Measurements from ENCODE around the gene LTB4R2.

LTB4R2 gene

GRCh38 chr14:24296341-24297157 is 13.4 kb upstream of the LTB4R2 start (continued):
- no peak for TF ChIP-seq TCF7L2 (IDR thresholded peaks at IDR 0.05; ENCODE audit: borderline replicate concordance, low read depth, low read length)
- no peak for TF ChIP-seq ZSCAN30 (tag by site-specific recombination; IDR thresholded peaks at IDR 0.05)
- TF ChIP-seq OVOL3 (tag by site-specific recombination; IDR thresholded peaks at IDR 0.05), result no peak
- no peak for TF ChIP-seq HIC1 (tag by site-specific recombination; IDR thresholded peaks at IDR 0.05)
- peak; percentile 74 for TF ChIP-seq ZNF654 (tag by site-specific recombination; IDR thresholded peaks at IDR 0.05; ENCODE audit: low read depth)
- TF ChIP-seq ZNF837 (tag by site-specific recombination; IDR thresholded peaks at IDR 0.05), result no peak
- TF ChIP-seq SALL2 (tag by site-specific recombination; IDR thresholded peaks at IDR 0.05; ENCODE audit: borderline replicate concordance), result no peak
- TF ChIP-seq ZBTB17 (tag by site-specific recombination; IDR thresholded peaks at IDR 0.05), result peak; percentile 63
- peak; percentile 59; the same call in 1 of the 2 replicates for TF ChIP-seq GLIS1 (tag by site-specific recombination; IDR thresholded peaks at IDR 0.05)
- TF ChIP-seq ZBTB20 (tag by site-specific recombination; IDR thresholded peaks at IDR 0.05), result peak; percentile 30; the same call in 1 of the 2 replicates
- no peak; the same call in 1 of the 2 replicates for TF ChIP-seq ZNF449 (tag by site-specific recombination; IDR thresholded peaks at IDR 0.05)
- TF ChIP-seq SCRT2 (tag by site-specific recombination; IDR thresholded peaks at IDR 0.05), result 0 out of 2 replicates have a peak, but pooled peaks have one; percentile 12
- no peak for TF ChIP-seq ZNF843 (tag by site-specific recombination; IDR thresholded peaks at IDR 0.05)
- TF ChIP-seq ZNF324 (tag by site-specific recombination; IDR thresholded peaks at IDR 0.05), result no peak
- no peak for TF ChIP-seq SETDB1 (IDR thresholded peaks at IDR 0.05; ENCODE audit: insufficient read length, low read length)
- TF ChIP-seq ZNF398 (tag by site-specific recombination; IDR thresholded peaks at IDR 0.05), result no peak
- peak; percentile 71 for TF ChIP-seq ZBTB21 (tag by site-specific recombination; IDR thresholded peaks at IDR 0.05)
- no peak for TF ChIP-seq ZNF416 (tag by site-specific recombination; IDR thresholded peaks at IDR 0.05)
- TF ChIP-seq ZNF571 (tag by site-specific recombination; IDR thresholded peaks at IDR 0.05), result no peak
- TF ChIP-seq ATF2 (tag by site-specific recombination; IDR thresholded peaks at IDR 0.05; ENCODE audit: low read depth), result no peak
- TF ChIP-seq KLF9 (tag by site-specific recombination; IDR thresholded peaks at IDR 0.05; ENCODE audit: low read depth), result no peak
- TF ChIP-seq ZNF138 (tag by site-specific recombination; IDR thresholded peaks at IDR 0.05; ENCODE audit: borderline replicate concordance), result no peak
- TF ChIP-seq ZEB2 (tag by site-specific recombination; IDR thresholded peaks at IDR 0.05), result peak; percentile 54; the same call in 1 of the 2 replicates
